Fibroblast of lung (primary cell): ENCODE measurements around the gene ALX3. TPM values are rescaled to one million over a fixed set of nuclear protein-coding genes. Genes with fewer than 3 reads are reported as not detected.
"Not testable (repeated sequence)": the region's sequence is repeated elsewhere in the genome, so short reads cannot be mapped to it uniquely, and the experiment has no call there.

Experiments used
- DNase-seq, 2 donors: peaks; one replicate each; pipeline versions ENCODE4 v3.0.0 to v3.0.0-alpha.2; 2010; ENCODE audit warnings: low read depth in 2 of 2
- H2AFZ ChIP-seq: 2 replicates; pipeline ENCODE4 v1.5.1; 2012; ENCODE audit warnings: low read length, control low read depth, inconsistent platforms
- H3K27ac ChIP-seq: 2 replicates; pipeline ENCODE4 v1.5.1; 2011; ENCODE audit warnings: low read length, control low read depth; ENCODE audit not compliant: insufficient read depth
- H3K27me3 ChIP-seq: 2 replicates; pipeline ENCODE4 v1.5.1; 2011; ENCODE audit warnings: mild to moderate bottlenecking, low read length; ENCODE audit not compliant: control insufficient read depth, insufficient read depth
- H3K36me3 ChIP-seq: 2 replicates; pipeline ENCODE4 v1.5.1; 2011; ENCODE audit warnings: low read length; ENCODE audit not compliant: control insufficient read depth, insufficient read depth
- H3K4me1 ChIP-seq: 2 replicates; pipeline ENCODE4 v1.5.1; 2011; ENCODE audit warnings: low read length; ENCODE audit not compliant: control insufficient read depth, insufficient read depth; ENCODE audit errors: extremely low read depth
- H3K4me2 ChIP-seq: 2 replicates; pipeline ENCODE4 v1.5.1; 2011; ENCODE audit warnings: low read length, control low read depth; ENCODE audit not compliant: insufficient read depth; ENCODE audit errors: extremely low read depth
- H3K4me3 ChIP-seq, 4 experiments: fragments of 200-600 bp in 1 of 4; sonication (generic) in 1 of 4; replicated peaks in 1 of 4; 2 replicates each; pipeline ENCODE4 v1.5.1; 2011 to 2016; ENCODE audit warnings: low read length in 4 of 4, low read depth in 3 of 4, mild to moderate bottlenecking in 3 of 4, control low read depth in 2 of 4, inconsistent platforms in 1 of 4, mixed read lengths in 1 of 4; ENCODE audit not compliant: insufficient read depth in 1 of 4; ENCODE audit errors: control extremely low read depth in 1 of 4
- H3K79me2 ChIP-seq: 2 replicates; pipeline ENCODE4 v1.5.1; 2012; ENCODE audit warnings: mild to moderate bottlenecking, low read length, inconsistent platforms; ENCODE audit not compliant: control insufficient read depth, insufficient read depth
- H3K9ac ChIP-seq: 2 replicates; pipeline ENCODE4 v1.5.1; 2011; ENCODE audit warnings: mild to moderate bottlenecking, low read length, control low read depth; ENCODE audit not compliant: insufficient read depth
- H3K9me3 ChIP-seq: 2 replicates; pipeline ENCODE4 v1.5.1; 2012; ENCODE audit warnings: low read depth, low read length; ENCODE audit not compliant: control insufficient read depth, insufficient read depth
- H4K20me1 ChIP-seq: 2 replicates; pipeline ENCODE4 v1.5.1; 2011; ENCODE audit warnings: low read length; ENCODE audit not compliant: control insufficient read depth, insufficient read depth; ENCODE audit errors: extremely low read depth
- CTCF ChIP-seq, 2 donors: IDR thresholded peaks in 1 of 2; conservative IDR thresholded peaks in 1 of 2; 1 replicate in 1 of 2; 2 replicates in 1 of 2; pipeline ENCODE4 v1.5.1; 2011 to 2012; ENCODE audit warnings: low read length in 2 of 2, control low read depth in 1 of 2, inconsistent platforms in 1 of 2, low read depth in 1 of 2, mild to moderate bottlenecking in 1 of 2
- EZH2 ChIP-seq: IDR thresholded peaks from 2 replicates; pipeline ENCODE4 v1.5.1; 2012; ENCODE audit warnings: low read length, control low read depth, mild to moderate bottlenecking; ENCODE audit errors: missing control alignments
- polyA plus RNA-seq, 2 donors: library from polyadenylated mRNA; depleted of rRNA in 1 of 2; stranded (reverse) in 1 of 2; unstranded in 1 of 2; fragments of >200 nt; gene quantifications; 2 replicates each; pipeline ENCODE4 v1.2.1, GENCODE V29; 2011 to 2012; ENCODE audit warnings: missing spikeins in 1 of 2
- total RNA-seq: library from RNA; depleted of rRNA; stranded (reverse); fragments of >200 nt; gene quantifications from 2 replicates; pipeline ENCODE4 v1.2.1, GENCODE V29; 2014

Gene ALX3
- total and polyA plus RNA-seq, 2 donors (not counting 1 experiment from before 2014, with no cell fraction given): not detected

- no peaks in the 10 kb centered on the region for H3K9me3 ChIP-seq
- H3K27ac ChIP-seq: no peak overlapping the region
- no peaks in the 10 kb centered on the region for H4K20me1 ChIP-seq
- H3K9ac ChIP-seq: no peak overlapping the region
- no peak for DNase-seq
- no peaks in the 10 kb centered on the region for H3K27me3 ChIP-seq
- no peak overlapping the region for H3K4me3 ChIP-seq
- peaks cover 22% of the 10 kb centered on the region for H3K79me2 ChIP-seq
- TF ChIP-seq CTCF (conservative IDR thresholded peaks at IDR 0.05 in 1 of 2, IDR thresholded peaks at IDR 0.05 in 1 of 2; ENCODE audit: low read depth in 1 of 2, low read length in 2 of 2) (no peak), EZH2 (no peak)
- H3K36me3 ChIP-seq: no peaks in the 10 kb centered on the region
- peaks cover 2% of the 10 kb centered on the region for H3K4me1 ChIP-seq
- H3K4me2 ChIP-seq: no peak overlapping the region
- H2AFZ ChIP-seq: no peak overlapping the region
Measured at GRCh38 chr1:110032327-110032726, 38.1 kb downstream of the ALX3 start.

GRCh38 chr1:110030687-110031086, 39.8 kb downstream of the ALX3 start:
- not testable (repeated sequence) for H4K20me1 ChIP-seq, H3K36me3 ChIP-seq, H3K9me3 ChIP-seq, DNase-seq, H3K4me2 ChIP-seq, H3K9ac ChIP-seq, H3K4me3 ChIP-seq, H3K4me1 ChIP-seq, H3K27me3 ChIP-seq, H2AFZ ChIP-seq, H3K27ac ChIP-seq, H3K79me2 ChIP-seq

GRCh38 chr1:110024613-110025012, 45.9 kb downstream of the ALX3 start:
- Histone ChIP-seq H2AFZ (no peak overlapping the region), H3K9me3 (no peaks in the 10 kb centered on the region), H3K4me3 (no peak overlapping the region), H3K79me2 (no peaks in the 10 kb centered on the region), H3K9ac (no peak overlapping the region), H4K20me1 (no peaks in the 10 kb centered on the region), H3K36me3 (peaks cover 8% of the 10 kb centered on the region), H3K4me2 (no peak overlapping the region), H3K27ac (no peak overlapping the region), H3K4me1 (no peaks in the 10 kb centered on the region), H3K27me3 (no peaks in the 10 kb centered on the region)
- DNase-seq: no peak
- no peak for TF ChIP-seq CTCF (conservative IDR thresholded peaks at IDR 0.05 in 1 of 2, IDR thresholded peaks at IDR 0.05 in 1 of 2; ENCODE audit: low read depth in 1 of 2, low read length in 2 of 2)
- TF ChIP-seq EZH2: no peak
